Endodermal cell (in vitro differentiated cells): ENCODE data around the gene SERTAD1. TPM values are rescaled to one million over a fixed set of nuclear protein-coding genes. Genes with fewer than 3 reads are reported as not detected.

Experiments used
- DNase-seq: peaks from one replicate; pipeline ENCODE4 v3.0.0-alpha.2; 2017
- H3K27ac ChIP-seq: 2 replicates; pipeline ENCODE4 v1.5.1; 2013; ENCODE audit warnings: mild to moderate bottlenecking, low read depth, low read length, moderate library complexity
- H3K27me3 ChIP-seq: 2 replicates; pipeline ENCODE4 v1.6.1; 2013; ENCODE audit warnings: mild to moderate bottlenecking, low read length, moderate library complexity; ENCODE audit not compliant: insufficient read depth, control insufficient read depth, poor library complexity, severe bottlenecking
- H3K36me3 ChIP-seq: 2 replicates; pipeline ENCODE4 v1.7.0; 2013; ENCODE audit warnings: mild to moderate bottlenecking, low read length, moderate library complexity; ENCODE audit not compliant: control insufficient read depth, insufficient read depth
- H3K4me1 ChIP-seq: one replicate; pipeline ENCODE4 v1.7.0; 2013; ENCODE audit warnings: low read length; ENCODE audit not compliant: control insufficient read depth, insufficient read depth
- H3K4me3 ChIP-seq: 2 replicates; pipeline ENCODE4 v1.5.1; 2013; ENCODE audit warnings: mild to moderate bottlenecking, low read length, moderate library complexity
- H3K9ac ChIP-seq: 2 replicates; pipeline ENCODE4 v1.6.1; 2013; ENCODE audit warnings: mild to moderate bottlenecking, low read length, moderate library complexity; ENCODE audit not compliant: poor library complexity, severe bottlenecking; ENCODE audit errors: extremely low read depth
- H3K9me3 ChIP-seq: 2 replicates; pipeline ENCODE4 v1.6.1; 2013; ENCODE audit warnings: mild to moderate bottlenecking, low read length, moderate library complexity; ENCODE audit not compliant: control insufficient read depth
- H3K27ac Mint-ChIP-seq: 2 replicates; pipeline ENCODE4 v1.8.0; 2020; ENCODE audit warnings: mixed read lengths
- H3K27me3 Mint-ChIP-seq: 2 replicates; pipeline ENCODE4 v1.8.0; 2021; ENCODE audit warnings: mild to moderate bottlenecking, mixed read lengths; ENCODE audit not compliant: insufficient read depth
- H3K36me3 Mint-ChIP-seq: 2 replicates; pipeline ENCODE4 v1.8.0; 2020; ENCODE audit warnings: low read depth, mixed read lengths
- H3K4me1 Mint-ChIP-seq: 2 replicates; pipeline ENCODE4 v1.8.0; 2020; ENCODE audit warnings: mixed read lengths
- H3K4me3 Mint-ChIP-seq: 2 replicates; pipeline ENCODE4 v1.8.0; 2020; ENCODE audit warnings: mild to moderate bottlenecking, moderate library complexity, mixed read lengths
- H3K9me3 Mint-ChIP-seq: 2 replicates; pipeline ENCODE4 v1.8.0; 2020; ENCODE audit warnings: mild to moderate bottlenecking, mixed read lengths
- CTCF ChIP-seq: fragments of 200-600 bp; sonication (generic); conservative IDR thresholded peaks from 2 replicates; pipeline ENCODE4 v1.5.0; 2021; ENCODE audit warnings: antibody characterized with exemption, mild to moderate bottlenecking
- WGBS, 2 experiments: methylation state at CpG; one replicate each; pipeline versions ENCODE4 v1.1.5 to v1.1.7; 2013; ENCODE audit warnings: missing lambda C conversion rate in 2 of 2, mixed read lengths in 1 of 2; ENCODE audit not compliant: insufficient coverage in 1 of 2, insufficient read length in 1 of 2; 5-methylcytosine and 5-hydroxymethylcytosine counted together
- total RNA-seq, 2 donors: library from RNA; stranded (reverse); fragmentation: NEBNext Ultra II Directional in 1 of 2; extraction: Animal tissue kit (Norgen Biotek cat#: 25700) in 1 of 2; gene quantifications; 2 replicates in 1 of 2; 3 replicates in 1 of 2; pipeline ENCODE4 v1.2.1, GENCODE V29; 2021

Gene SERTAD1
- total RNA-seq, 2 donors from 2014 or later = 4.0 to 4.5 TPM

GRCh38 chr19:40450664-40451063, 24.9 kb upstream of the SERTAD1 start:
- no peak overlapping the region for H3K27ac Mint-ChIP-seq
- no peaks in the 10 kb centered on the region for H3K9me3 Mint-ChIP-seq
- H3K9ac ChIP-seq = no peak overlapping the region
- no peaks in the 10 kb centered on the region for H3K9me3 ChIP-seq
- H3K27me3 ChIP-seq = no peaks in the 10 kb centered on the region
- no peak for TF ChIP-seq CTCF
- H3K4me1 ChIP-seq = peaks cover 4% of the 10 kb centered on the region
- peaks cover 11% of the 10 kb centered on the region for H3K4me1 Mint-ChIP-seq
- no peak overlapping the region for H3K4me3 ChIP-seq
- no peak for DNase-seq
- no peaks in the 10 kb centered on the region for H3K27me3 Mint-ChIP-seq
- no peaks in the 10 kb centered on the region for H3K36me3 ChIP-seq
- no peak overlapping the region for H3K27ac ChIP-seq
- 86 to 90% methylated on average over 2 to 4 of the region's 4 CpGs for WGBS, 2 experiments
- H3K36me3 Mint-ChIP-seq = peaks cover 11% of the 10 kb centered on the region
- no peak overlapping the region for H3K4me3 Mint-ChIP-seq

- Histone ChIP-seq H3K4me1 (peaks cover 4% of the 10 kb centered on the region), H3K27me3 (no peaks in the 10 kb centered on the region), H3K36me3 (no peaks in the 10 kb centered on the region), H3K9me3 (no peaks in the 10 kb centered on the region), H3K9ac (no peak overlapping the region), H3K27ac (no peak overlapping the region), H3K4me3 (no peak overlapping the region)
- H3K27ac Mint-ChIP-seq = no peak overlapping the region
- H3K4me1 Mint-ChIP-seq = peaks cover 17% of the 10 kb centered on the region
- H3K36me3 Mint-ChIP-seq = peaks cover 11% of the 10 kb centered on the region
- H3K27me3 Mint-ChIP-seq = no peaks in the 10 kb centered on the region
- no peak for TF ChIP-seq CTCF
- DNase-seq = no peak
- no peak overlapping the region for H3K4me3 Mint-ChIP-seq
- 93 to 96% methylated on average over 3 of the region's 4 CpGs for WGBS, 2 experiments
- H3K9me3 Mint-ChIP-seq = no peaks in the 10 kb centered on the region
Observed at GRCh38 chr19:40449506-40449905, 23.7 kb upstream of the SERTAD1 start.

GRCh38 chr19:40446263-40446784, 20.5 kb upstream of the SERTAD1 start:
- Histone ChIP-seq H3K27ac (no peak overlapping the region), H3K9ac (no peak overlapping the region)

More at GRCh38 chr19:40446263-40446784, 20.5 kb upstream of the SERTAD1 start:
- no peaks in the 10 kb centered on the region for H3K9me3 ChIP-seq
- H3K27me3 ChIP-seq = no peaks in the 10 kb centered on the region
- H3K36me3 Mint-ChIP-seq = peaks cover 28% of the 10 kb centered on the region
- TF ChIP-seq CTCF = no peak
- H3K27ac Mint-ChIP-seq = peak overlapping the region; percentile 92
- H3K4me3 ChIP-seq = no peak overlapping the region
- H3K4me1 ChIP-seq = peaks cover 4% of the 10 kb centered on the region
- no peak for DNase-seq
- H3K9me3 Mint-ChIP-seq = no peaks in the 10 kb centered on the region
- H3K4me3 Mint-ChIP-seq = no peak overlapping the region
- 90% methylated on average over 5 to 8 of the region's 8 CpGs for WGBS, 2 experiments
- H3K27me3 Mint-ChIP-seq = no peaks in the 10 kb centered on the region
- peaks cover 15% of the 10 kb centered on the region for H3K36me3 ChIP-seq
- H3K4me1 Mint-ChIP-seq = peaks cover 28% of the 10 kb centered on the region
